ENCODE measurements around the gene TRAF3. TPM values are rescaled to one million over a fixed set of nuclear protein-coding genes. Genes with fewer than 3 reads are reported as not detected.

The TRAF3 gene
- total RNA-seq, 2 donors from 2014 or later: 14.5 to 28.7 TPM

- no peak for DNase-seq (ENCODE audit: low spot score)
- no peaks in the 10 kb centered on the region for H3K4me1 ChIP-seq (ENCODE audit: control insufficient read depth in 1 of 2, low read depth in 2 of 2)
- no peaks in the 10 kb centered on the region for H3K9me3 ChIP-seq
- H3K27me3 ChIP-seq (replicated peaks; ENCODE audit: insufficient read depth): no peaks in the 10 kb centered on the region
- no peak overlapping the region for H3K27ac ChIP-seq
- H3K36me3 ChIP-seq: no peaks in the 10 kb centered on the region
- no peak for ATAC-seq (ENCODE audit: insufficient number of reproducible peaks, low FRiP score, low read depth)
- no peak for TF ChIP-seq CTCF (IDR thresholded peaks at IDR 0.05)
- no peak overlapping the region for H3K4me3 ChIP-seq
Measured at GRCh38 chr14:102731871-102732800, 45.1 kb upstream of the TRAF3 start.

- no peak for TF ChIP-seq CTCF (IDR thresholded peaks at IDR 0.05)
- Histone ChIP-seq H3K9me3 (no peaks in the 10 kb centered on the region), H3K4me3 (no peak overlapping the region), H3K36me3 (no peaks in the 10 kb centered on the region), H3K27ac (no peak overlapping the region), H3K27me3 (replicated peaks; ENCODE audit: insufficient read depth) (no peaks in the 10 kb centered on the region), H3K4me1 (ENCODE audit: control insufficient read depth in 1 of 2, low read depth in 2 of 2) (no peaks in the 10 kb centered on the region)
- DNase-seq (ENCODE audit: low spot score) (no peak), ATAC-seq (ENCODE audit: insufficient number of reproducible peaks, low FRiP score, low read depth) (no peak)
Measured at GRCh38 chr14:102732924-102733323, 44.3 kb upstream of the TRAF3 start.

GRCh38 chr14:102733326-102733725 is 43.9 kb upstream of the TRAF3 start:
- Histone ChIP-seq H3K9me3 (no peaks in the 10 kb centered on the region), H3K36me3 (no peaks in the 10 kb centered on the region), H3K4me3 (no peak overlapping the region), H3K27me3 (replicated peaks; ENCODE audit: insufficient read depth) (no peaks in the 10 kb centered on the region), H3K27ac (no peak overlapping the region), H3K4me1 (ENCODE audit: control insufficient read depth in 1 of 2, low read depth in 2 of 2) (no peaks in the 10 kb centered on the region)
- ATAC-seq (ENCODE audit: insufficient number of reproducible peaks, low FRiP score, low read depth) (no peak), DNase-seq (ENCODE audit: low spot score) (no peak)
- no peak for TF ChIP-seq CTCF (IDR thresholded peaks at IDR 0.05)

- H3K36me3 ChIP-seq: no peaks in the 10 kb centered on the region
- DNase-seq (ENCODE audit: low spot score) (no peak), ATAC-seq (ENCODE audit: insufficient number of reproducible peaks, low FRiP score, low read depth) (no peak)
- no peaks in the 10 kb centered on the region for H3K9me3 ChIP-seq
- H3K27me3 ChIP-seq (replicated peaks; ENCODE audit: insufficient read depth): no peaks in the 10 kb centered on the region
- H3K4me1 ChIP-seq (ENCODE audit: control insufficient read depth in 1 of 2, low read depth in 2 of 2): no peaks in the 10 kb centered on the region
- no peak overlapping the region for H3K27ac ChIP-seq
- no peak for TF ChIP-seq CTCF (IDR thresholded peaks at IDR 0.05)
- no peak overlapping the region for H3K4me3 ChIP-seq
Measured at GRCh38 chr14:102734436-102734835, 42.8 kb upstream of the TRAF3 start.

- Histone ChIP-seq H3K4me3 (no peak overlapping the region), H3K27ac (no peak overlapping the region), H3K9me3 (peaks cover 14% of the 10 kb centered on the region), H3K4me1 (ENCODE audit: control insufficient read depth in 1 of 2, low read depth in 2 of 2) (no peaks in the 10 kb centered on the region), H3K36me3 (no peaks in the 10 kb centered on the region), H3K27me3 (replicated peaks; ENCODE audit: insufficient read depth) (no peaks in the 10 kb centered on the region)
- no peak for TF ChIP-seq CTCF (IDR thresholded peaks at IDR 0.05)
- ATAC-seq (ENCODE audit: insufficient number of reproducible peaks, low FRiP score, low read depth) (no peak), DNase-seq (ENCODE audit: low spot score) (no peak)
Measured at GRCh38 chr14:102736956-102737355, 40.3 kb upstream of the TRAF3 start.
